ENCODE measurements around the gene DOK6. TPM values are rescaled to one million over a fixed set of nuclear protein-coding genes. Genes with fewer than 3 reads are reported as not detected.

The DOK6 gene
- total RNA-seq, 1 experiment from 2014 or later = 4.1 TPM

DNA sequence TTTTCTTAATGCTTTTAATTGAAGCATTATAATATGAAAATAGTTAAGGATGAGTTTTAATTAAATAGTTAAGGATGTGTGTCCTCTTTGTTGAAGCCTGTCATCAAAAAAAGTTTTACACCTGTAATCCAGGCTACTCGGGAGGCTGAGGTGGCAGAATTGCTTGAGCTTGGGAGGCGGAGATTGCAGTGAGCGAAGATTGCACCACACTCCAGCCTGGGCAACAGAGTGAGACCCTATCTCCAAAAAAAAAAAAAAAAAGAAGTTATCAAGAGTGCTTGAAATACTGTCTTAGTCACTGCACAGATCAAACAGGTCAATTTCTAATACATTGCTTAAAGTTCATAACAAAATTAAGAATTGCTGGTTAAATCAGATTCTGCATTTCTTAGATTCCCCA is 353.4 kb downstream of the DOK6 start:
- H3K4me1 Mint-ChIP-seq = peaks cover 41% of the 10 kb centered on the region
- TF ChIP-seq MYBL2 (CRISPR knock-in tag; IDR thresholded peaks at IDR 0.05) = no peak
- CTCF ChIA-PET = no interaction called here

GRCh38 chr18:69755041-69755440 is 354.4 kb downstream of the DOK6 start:
- no peak for ATAC-seq
- ChIA-PET POLR2A (no interaction called here), CTCF (no interaction called here)
- no peak for DNase-seq (ENCODE audit: low spot score)
- no peak for TF ChIP-seq ATF6 (CRISPR knock-in tag; IDR thresholded peaks at IDR 0.05)
- no peak for TF ChIP-seq MLX (CRISPR knock-in tag; IDR thresholded peaks at IDR 0.05)
- no peak for TF ChIP-seq ZNF121 (CRISPR knock-in tag; IDR thresholded peaks at IDR 0.05)
- no peak for TF ChIP-seq PRDM15 (CRISPR knock-in tag; IDR thresholded peaks at IDR 0.05)
- no peak for TF ChIP-seq NFE2L1 (CRISPR knock-in tag; IDR thresholded peaks at IDR 0.05)
- TF ChIP-seq SOX15 (CRISPR knock-in tag; IDR thresholded peaks at IDR 0.05) = no peak
- no peak for TF ChIP-seq E2F5 (CRISPR knock-in tag; IDR thresholded peaks at IDR 0.05)
- peaks cover 49% of the 10 kb centered on the region for H3K4me1 Mint-ChIP-seq
- H3K9me3 Mint-ChIP-seq = peaks cover 34% of the 10 kb centered on the region
- H3K27ac Mint-ChIP-seq = no peak overlapping the region
- peaks cover 34% of the 10 kb centered on the region for H3K36me3 Mint-ChIP-seq
- H3K4me3 Mint-ChIP-seq = no peak overlapping the region
- H3K27me3 Mint-ChIP-seq (ENCODE audit: low read depth) = no peaks in the 10 kb centered on the region

More for the DNA sequence above, 353.4 kb downstream of the DOK6 start:
- no peak overlapping the region for H3K27ac Mint-ChIP-seq
- H3K4me3 Mint-ChIP-seq = no peak overlapping the region
- H3K36me3 Mint-ChIP-seq = peaks cover 36% of the 10 kb centered on the region
- DNase-seq (ENCODE audit: low spot score) (no peak), ATAC-seq (no peak)
- POLR2A ChIA-PET = no interaction called here
- no peaks in the 10 kb centered on the region for H3K27me3 Mint-ChIP-seq (ENCODE audit: low read depth)
- H3K9me3 Mint-ChIP-seq = peaks cover 37% of the 10 kb centered on the region

- H3K27ac Mint-ChIP-seq = no peak overlapping the region; the same call in 1 of the 2 replicates
- ATAC-seq = no peak
- TF ChIP-seq MAX (CRISPR knock-in tag; IDR thresholded peaks at IDR 0.05) (no peak), HMGXB4 (CRISPR knock-in tag; IDR thresholded peaks at IDR 0.05) (no peak), IRF2 (CRISPR knock-in tag; IDR thresholded peaks at IDR 0.05; ENCODE audit: borderline replicate concordance, low read depth) (no peak), RELA (CRISPR knock-in tag; IDR thresholded peaks at IDR 0.05; ENCODE audit: borderline replicate concordance) (no peak), ATF1 (CRISPR knock-in tag; IDR thresholded peaks at IDR 0.05) (no peak), ZBTB21 (CRISPR knock-in tag; IDR thresholded peaks at IDR 0.05; ENCODE audit: borderline replicate concordance) (no peak), RORB (CRISPR knock-in tag; IDR thresholded peaks at IDR 0.05) (no peak), ZNF416 (CRISPR knock-in tag; IDR thresholded peaks at IDR 0.05) (no peak), NFATC4 (CRISPR knock-in tag; IDR thresholded peaks at IDR 0.05) (no peak), HMGA2 (CRISPR knock-in tag; IDR thresholded peaks at IDR 0.05) (no peak)
- TF ChIP-seq, protein P1, sequence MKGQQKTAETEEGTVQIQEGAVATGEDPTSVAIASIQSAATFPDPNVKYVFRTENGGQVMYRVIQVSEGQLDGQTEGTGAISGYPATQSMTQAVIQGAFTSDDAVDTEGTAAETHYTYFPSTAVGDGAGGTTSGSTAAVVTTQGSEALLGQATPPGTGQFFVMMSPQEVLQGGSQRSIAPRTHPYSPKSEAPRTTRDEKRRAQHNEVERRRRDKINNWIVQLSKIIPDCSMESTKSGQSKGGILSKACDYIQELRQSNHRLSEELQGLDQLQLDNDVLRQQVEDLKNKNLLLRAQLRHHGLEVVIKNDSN (CRISPR knock-in tag; IDR thresholded peaks at IDR 0.05) = no peak
- TF ChIP-seq, protein P2, sequence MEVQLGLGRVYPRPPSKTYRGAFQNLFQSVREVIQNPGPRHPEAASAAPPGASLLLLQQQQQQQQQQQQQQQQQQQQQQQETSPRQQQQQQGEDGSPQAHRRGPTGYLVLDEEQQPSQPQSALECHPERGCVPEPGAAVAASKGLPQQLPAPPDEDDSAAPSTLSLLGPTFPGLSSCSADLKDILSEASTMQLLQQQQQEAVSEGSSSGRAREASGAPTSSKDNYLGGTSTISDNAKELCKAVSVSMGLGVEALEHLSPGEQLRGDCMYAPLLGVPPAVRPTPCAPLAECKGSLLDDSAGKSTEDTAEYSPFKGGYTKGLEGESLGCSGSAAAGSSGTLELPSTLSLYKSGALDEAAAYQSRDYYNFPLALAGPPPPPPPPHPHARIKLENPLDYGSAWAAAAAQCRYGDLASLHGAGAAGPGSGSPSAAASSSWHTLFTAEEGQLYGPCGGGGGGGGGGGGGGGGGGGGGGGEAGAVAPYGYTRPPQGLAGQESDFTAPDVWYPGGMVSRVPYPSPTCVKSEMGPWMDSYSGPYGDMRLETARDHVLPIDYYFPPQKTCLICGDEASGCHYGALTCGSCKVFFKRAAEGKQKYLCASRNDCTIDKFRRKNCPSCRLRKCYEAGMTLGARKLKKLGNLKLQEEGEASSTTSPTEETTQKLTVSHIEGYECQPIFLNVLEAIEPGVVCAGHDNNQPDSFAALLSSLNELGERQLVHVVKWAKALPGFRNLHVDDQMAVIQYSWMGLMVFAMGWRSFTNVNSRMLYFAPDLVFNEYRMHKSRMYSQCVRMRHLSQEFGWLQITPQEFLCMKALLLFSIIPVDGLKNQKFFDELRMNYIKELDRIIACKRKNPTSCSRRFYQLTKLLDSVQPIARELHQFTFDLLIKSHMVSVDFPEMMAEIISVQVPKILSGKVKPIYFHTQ (CRISPR knock-in tag; IDR thresholded peaks at IDR 0.05) = no peak
Measured at GRCh38 chr18:69755856-69756496, 355.3 kb downstream of the DOK6 start.

More at GRCh38 chr18:69755856-69756496, 355.3 kb downstream of the DOK6 start:
- ChIA-PET CTCF (interaction anchor here (0.5 kb wide), 1 partner anchor 206 kb away, joined by 3 read pairs; no protein-coding TSS in a partner anchor), POLR2A (no interaction called here)
- Mint-ChIP-seq H3K27me3 (ENCODE audit: low read depth) (no peaks in the 10 kb centered on the region), H3K4me3 (no peak overlapping the region), H3K9me3 (peaks cover 25% of the 10 kb centered on the region), H3K36me3 (peaks cover 25% of the 10 kb centered on the region), H3K4me1 (peaks cover 53% of the 10 kb centered on the region)
- DNase-seq (ENCODE audit: low spot score) = no peak

Measured in WTC11 (cell line).